Glomerular visceral epithelial cell (primary cell): ENCODE results near the gene EPHA5.
"Not testable (repeated sequence)": the region's sequence is repeated elsewhere in the genome, so short reads cannot be mapped to it uniquely, and the experiment has no call there.

ENCODE experiments used
- DNase-seq: peaks from one replicate; pipeline ENCODE4 v3.0.0-alpha.2; 2016; ENCODE audit errors: extremely low spot score

EPHA5 gene

GRCh38 chr4:65370709-65371108 lies 299.6 kb downstream of the EPHA5 start:
- no peak for DNase-seq

- DNase-seq: no peak
Measured at GRCh38 chr4:65367306-65367705, 303.0 kb downstream of the EPHA5 start.

- no peak for DNase-seq
Measured at GRCh38 chr4:65358914-65359313, 311.4 kb downstream of the EPHA5 start.

- no peak for DNase-seq
Measured at GRCh38 chr4:65353098-65353497, 317.2 kb downstream of the EPHA5 start.

- no peak for DNase-seq
Measured at GRCh38 chr4:65344278-65344825, 325.9 kb downstream of the EPHA5 start.

GRCh38 chr4:65343342-65343741 lies 326.9 kb downstream of the EPHA5 start:
- no peak for DNase-seq

GRCh38 chr4:65341557-65341956 lies 328.7 kb downstream of the EPHA5 start:
- no peak for DNase-seq

GRCh38 chr4:65340382-65341109 lies 329.7 kb downstream of the EPHA5 start:
- DNase-seq: peak; percentile 22

GRCh38 chr4:65337371-65337770 lies 332.9 kb downstream of the EPHA5 start:
- DNase-seq: no peak

GRCh38 chr4:65336465-65336864 lies 333.8 kb downstream of the EPHA5 start:
- DNase-seq: no peak

- DNase-seq: no peak
Measured at GRCh38 chr4:65316534-65316933, 353.8 kb downstream of the EPHA5 start.

- DNase-seq: no peak
Measured at GRCh38 chr4:65311120-65311519, 359.2 kb downstream of the EPHA5 start.

GRCh38 chr4:65310586-65310985 lies 359.7 kb downstream of the EPHA5 start:
- no peak for DNase-seq

- DNase-seq: not testable (repeated sequence)
Measured at GRCh38 chr4:65308626-65309025, 361.7 kb downstream of the EPHA5 start.

GRCh38 chr4:65302145-65302544 lies 368.1 kb downstream of the EPHA5 start:
- DNase-seq: peak; percentile 4

GRCh38 chr4:65296246-65296645 lies 374.0 kb downstream of the EPHA5 start:
- DNase-seq: no peak

- no peak for DNase-seq
Measured at GRCh38 chr4:65287071-65287470, 383.2 kb downstream of the EPHA5 start.
